HepG2 (cell line): ENCODE results near the gene DYNC2LI1. TPM values are rescaled to one million over a fixed set of nuclear protein-coding genes. Genes with fewer than 3 reads are reported as not detected.

ENCODE experiments used
- ATAC-seq: fragments of 200-7000 bp; cut with Tn5 transposase; 3 replicates; pipeline ENCODE4 v1.9.1; 2020; ENCODE audit warnings: mild to moderate bottlenecking, moderate library complexity
- BruUV-seq: library from RNA; stranded (reverse); fragments of 400-500 nt; replicated peaks from 2 replicates; lab custom pipeline; 2021; lab: Mats Ljungman, UMichigan
- CTCF ChIA-PET: fragments of 300-600 bp; formaldehyde crosslinking; extraction: SDS; loops from one replicate; lab custom pipeline; 2021; ENCODE audit warnings: low total read pairs, inconsistent platforms, low intra/inter-chr PET ratio; lab: Yijun Ruan, JAX
- POLR2A ChIA-PET: fragments of 350-600 bp; sonication (Branson Sonifier 250); formaldehyde crosslinking; loops from one replicate; lab custom pipeline; 2020; ENCODE audit warnings: antibody characterized with exemption, inconsistent platforms; lab: Yijun Ruan, JAX
- DNase-seq: peaks from one replicate; pipeline ENCODE4 v3.0.0-alpha.2; 2015; ENCODE audit warnings: low spot score
- FAIRE-seq: peaks from 3 replicates; lab custom pipeline; 2011; peaks lifted over from hg19 to GRCh38; lab: Jason Lieb, UNC
- H2AFZ ChIP-seq: one replicate; pipeline ENCODE4 v1.6.1; 2011; ENCODE audit warnings: low read length, inconsistent platforms
- H3K27ac ChIP-seq: fragments of 300-600 bp; 3 replicates; pipeline ENCODE4 v1.8.0; 2011; ENCODE audit warnings: mixed run types, mild to moderate bottlenecking, mixed read lengths, low read length, inconsistent platforms; ENCODE audit not compliant: insufficient read depth; ENCODE audit errors: extremely low read length
- H3K27me3 ChIP-seq, 2 experiments: fragments of 200-600 bp in 1 of 2; 2 replicates in 1 of 2; 3 replicates in 1 of 2; pipeline versions ENCODE4 v1.6.0 to v1.8.0; 2011; ENCODE audit warnings: low read length in 2 of 2, mild to moderate bottlenecking in 2 of 2, moderate library complexity in 2 of 2, inconsistent platforms in 1 of 2; ENCODE audit not compliant: insufficient read depth in 2 of 2, control insufficient read depth in 1 of 2
- H3K36me3 ChIP-seq, 2 experiments: fragments of 200-600 bp in 1 of 2; replicated peaks in 1 of 2; 2 replicates in 1 of 2; 3 replicates in 1 of 2; pipeline versions ENCODE4 v1.5.1 to v1.8.0; 2011; ENCODE audit warnings: low read length in 2 of 2, inconsistent platforms in 1 of 2; ENCODE audit not compliant: insufficient read depth in 2 of 2, control insufficient read depth in 1 of 2
- H3K4me1 ChIP-seq: 2 replicates; pipeline ENCODE4 v1.5.1; 2012; ENCODE audit warnings: low read length, inconsistent platforms; ENCODE audit not compliant: insufficient read depth
- H3K4me2 ChIP-seq: 2 replicates; pipeline ENCODE4 v1.6.0; 2011; ENCODE audit warnings: low read depth, low read length, inconsistent platforms
- H3K4me3 ChIP-seq, 3 experiments: fragments of 200-600 bp in 1 of 3; sonication (generic), shearing (Covaris generic) in 1 of 3; replicated peaks in 1 of 3; 2 replicates each; pipeline ENCODE4 v1.5.1; 2011 to 2016; ENCODE audit warnings: low read length in 3 of 3, inconsistent platforms in 2 of 3, low read depth in 2 of 3, mild to moderate bottlenecking in 2 of 3, control low read depth in 1 of 3, mixed read lengths in 1 of 3; ENCODE audit not compliant: insufficient read depth in 1 of 3
- H3K79me2 ChIP-seq: one replicate; pipeline ENCODE4 v1.6.1; 2011; ENCODE audit warnings: low read length, inconsistent platforms; ENCODE audit not compliant: insufficient read depth
- H3K9ac ChIP-seq: 2 replicates; pipeline ENCODE4 v1.6.0; 2011; ENCODE audit warnings: mild to moderate bottlenecking, low read depth, low read length, inconsistent platforms; ENCODE audit not compliant: insufficient read depth
- H3K9me3 ChIP-seq: 2 replicates; pipeline ENCODE4 v1.5.1; 2012; ENCODE audit warnings: mild to moderate bottlenecking, low read length
- H4K20me1 ChIP-seq: 2 replicates; pipeline ENCODE4 v1.6.0; 2011; ENCODE audit warnings: inconsistent platforms, mild to moderate bottlenecking, low read length, moderate library complexity; ENCODE audit not compliant: insufficient read depth
- GPN1 ChIP-seq: sonication (generic); formaldehyde crosslinking; IDR thresholded peaks from 2 replicates; pipeline ENCODE4 v1.5.1; 2020; ENCODE audit warnings: missing genetic modification reagents, borderline replicate concordance
- JUNB ChIP-seq: sonication (generic); formaldehyde crosslinking; IDR thresholded peaks from 2 replicates; pipeline ENCODE4 v1.8.0; 2022; ENCODE audit warnings: missing genetic modification reagents, mild to moderate bottlenecking, borderline replicate concordance
- PHB2 ChIP-seq: fragments of 450-650 bp; IDR thresholded peaks from 2 replicates; pipeline ENCODE4 v1.6.1; 2018; ENCODE audit not compliant: partially characterized antibody
- TAF15 ChIP-seq: fragments of 200-400 bp; formaldehyde crosslinking; IDR thresholded peaks from one replicate; pipeline ENCODE4 v1.6.1; 2018; ENCODE audit warnings: mild to moderate bottlenecking, low read depth, low read length; ENCODE audit not compliant: poor library complexity, severe bottlenecking
- YEATS4 ChIP-seq: sonication (generic); formaldehyde crosslinking; IDR thresholded peaks from 2 replicates; pipeline ENCODE4 v1.4.0; 2020; ENCODE audit warnings: missing genetic modification reagents, borderline replicate concordance
- ZFY ChIP-seq: sonication (generic); formaldehyde crosslinking; IDR thresholded peaks from 2 replicates; pipeline ENCODE4 v1.4.0; 2020; ENCODE audit warnings: missing genetic modification reagents
- ZNF33B ChIP-seq: sonication (generic); formaldehyde crosslinking; IDR thresholded peaks from 2 replicates; pipeline ENCODE4 v1.5.1; 2020; ENCODE audit warnings: mild to moderate bottlenecking, missing genetic modification reagents
- WGBS: methylation state at CpG from one replicate; pipeline ENCODE4 v1.1.6; 2017; ENCODE audit warnings: low lambda C conversion rate; 5-methylcytosine and 5-hydroxymethylcytosine counted together
- in situ Hi-C: cut with HindIII; loops from 2 replicates; pipeline ENCODE4 v1.10.0; 2017; ENCODE audit warnings: low pct_unique_long_range_greater_than_20kb; ENCODE audit not compliant: extremely low pct_ligation_motif_present
- intact Hi-C: fragments of 100-400 bp; cut with micrococcal nuclease; formaldehyde crosslinking; loops from one replicate; pipeline ENCODE4 v1.10.0; 2022; ENCODE audit not compliant: unreplicated experiment
- polyA plus RNA-seq, 8 experiments: library from polyadenylated mRNA; depleted of rRNA in 3 of 8; stranded (reverse) in 7 of 8; unstranded in 1 of 8; fragments of >200 nt; fragmentation: Illumina TruSeq in 4 of 8; extraction: Trizol in 4 of 8; gene quantifications; 2 replicates each; pipeline versions ENCODE4 v1.2.1 to v1.2.3, GENCODE V29; 2011 to 2016; ENCODE audit warnings: low read depth in 4 of 8, missing spikeins in 1 of 8, mixed read lengths in 1 of 8; ENCODE audit not compliant: insufficient read depth in 1 of 8
- total RNA-seq, 5 experiments: library from RNA; depleted of rRNA; stranded (reverse); fragments of >200 nt; fragmentation: Illumina TruSeq; extraction: Trizol; gene quantifications; 2 replicates each; pipeline ENCODE4 v1.2.3, GENCODE V29; 2016; ENCODE audit warnings: low read depth in 1 of 5
- TF ChIP-seq, protein P1 (sequence below): IDR thresholded peaks from 2 replicates; pipeline ENCODE4 v1.6.1; 2016; ENCODE audit warnings: missing biosample characterization, missing genetic modification reagents, low read depth
- TF ChIP-seq, protein P2 (sequence below): sonication (generic); formaldehyde crosslinking; IDR thresholded peaks from 2 replicates; pipeline ENCODE4 v1.5.0; 2020; ENCODE audit warnings: mild to moderate bottlenecking, missing genetic modification reagents
- TF ChIP-seq, protein P3 (sequence below): sonication (generic); formaldehyde crosslinking; IDR thresholded peaks from 2 replicates; pipeline ENCODE4 v1.4.0; 2020; ENCODE audit warnings: missing genetic modification reagents, borderline replicate concordance
- TF ChIP-seq, protein P4 (sequence below): sonication (generic); formaldehyde crosslinking; IDR thresholded peaks from 2 replicates; pipeline ENCODE4 v1.9.0; 2022; ENCODE audit warnings: missing genetic modification reagents, mild to moderate bottlenecking, borderline replicate concordance

Gene DYNC2LI1
- total and polyA plus RNA-seq, 2 of the 13 experiments (the other 11 are each of a cell fraction or from before 2014, with no cell fraction given), result 16.9 to 23.2 TPM

DNA sequence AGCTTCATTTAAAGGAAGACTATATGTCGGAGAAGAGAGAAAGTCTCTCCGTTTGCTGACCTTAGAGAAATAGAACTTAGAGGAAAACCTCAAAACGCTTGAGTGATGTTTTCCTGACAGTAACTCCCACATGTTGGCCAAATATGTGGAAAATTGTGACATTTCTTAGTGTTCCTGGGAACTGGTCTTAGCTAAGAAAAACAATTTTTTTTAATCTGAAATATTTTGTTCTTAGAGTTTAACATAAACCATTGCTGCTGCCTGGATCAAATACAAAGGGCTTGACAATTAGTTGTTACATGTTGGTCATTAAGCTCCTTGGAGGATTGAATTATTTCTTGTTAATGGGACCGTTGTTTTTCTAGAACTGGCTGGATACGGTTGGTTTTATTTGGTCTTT, 16.3 kb downstream of the DYNC2LI1 start (continued):
- TF ChIP-seq TAF15, result no peak
- TF ChIP-seq, protein P1, sequence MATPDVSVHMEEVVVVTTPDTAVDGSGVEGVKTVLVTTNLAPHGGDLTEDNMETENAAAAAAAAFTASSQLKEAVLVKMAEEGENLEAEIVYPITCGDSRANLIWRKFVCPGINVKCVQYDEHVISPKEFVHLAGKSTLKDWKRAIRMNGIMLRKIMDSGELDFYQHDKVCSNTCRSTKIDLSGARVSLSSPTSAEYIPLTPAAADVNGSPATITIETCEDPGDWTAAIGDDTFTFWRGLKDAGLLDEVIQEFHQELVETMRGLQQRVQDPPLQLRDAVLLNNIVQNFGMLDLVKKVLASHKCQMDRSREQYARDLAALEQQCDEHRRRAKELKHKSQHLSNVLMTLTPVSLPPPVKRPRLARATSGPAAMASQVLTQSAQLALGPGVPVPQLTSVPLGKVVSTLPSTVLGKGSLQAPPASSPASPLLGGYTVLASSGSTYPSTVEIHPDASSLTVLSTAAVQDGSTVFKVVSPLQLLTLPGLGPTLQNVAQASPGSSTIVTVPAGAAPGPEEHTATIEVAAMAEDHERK (CRISPR knock-in tag), result no peak
- no peak for TF ChIP-seq JUNB (CRISPR knock-in tag)
- TF ChIP-seq YEATS4 (CRISPR knock-in tag), result no peak
- TF ChIP-seq PHB2, result no peak

DNA sequence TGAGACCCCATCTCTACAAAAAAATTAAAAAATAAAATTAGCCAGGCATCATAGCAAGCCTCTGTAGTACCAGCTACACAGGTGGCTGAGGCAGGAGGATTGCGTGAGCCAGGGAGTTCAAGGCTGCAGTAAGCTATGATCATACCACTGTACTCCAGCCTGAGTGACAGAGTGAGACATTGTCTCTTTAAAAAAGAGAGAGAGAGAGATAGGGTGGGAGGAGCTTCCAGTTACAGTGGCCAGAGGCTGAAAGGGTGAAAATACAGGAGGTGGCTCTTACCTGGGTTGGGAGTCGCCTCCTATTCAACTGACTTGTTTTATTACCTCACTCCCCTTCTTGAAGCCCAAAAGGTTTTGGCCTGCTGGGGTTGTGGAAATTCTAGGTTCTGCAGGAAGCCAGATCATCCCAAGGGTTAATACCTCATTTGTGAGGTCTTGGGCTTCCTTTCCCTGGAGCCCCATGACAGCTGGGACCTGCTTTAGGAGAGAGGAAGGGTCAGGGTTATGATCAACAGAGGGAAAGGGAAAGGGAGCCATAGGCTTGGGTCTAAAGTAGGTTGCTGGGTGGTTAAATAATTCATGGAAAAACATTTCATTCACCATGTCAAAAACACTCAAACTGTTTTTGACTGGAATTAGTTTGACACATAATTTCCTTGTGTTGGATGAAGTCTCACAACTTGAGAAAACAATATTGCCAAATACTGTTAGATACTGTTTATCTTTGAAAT, 17.4 kb downstream of the DYNC2LI1 start:
- Histone ChIP-seq H3K79me2 (no peaks in the 10 kb centered on the region), H3K27me3 (no peaks in the 10 kb centered on the region), H3K4me1 (peaks cover 10% of the 10 kb centered on the region), H3K9me3 (no peaks in the 10 kb centered on the region), H3K36me3 (peaks cover 0 to 2% of the 10 kb centered on the region in 2 experiments; a peak in 2 of 5 replicates), H4K20me1 (no peaks in the 10 kb centered on the region), H3K27ac (no peak overlapping the region), H3K4me2 (no peak overlapping the region), H3K4me3 (no peak overlapping the region), H3K9ac (no peak overlapping the region), H2AFZ (no peak overlapping the region)
- peak; percentile 23 for FAIRE-seq
- DNase-seq, result no peak
- intact Hi-C loops, result no loop called here
- WGBS, result 90% methylated on average over 2 of the region's 2 CpGs
- CTCF ChIA-PET, result no interaction called here
- in situ Hi-C loops, result no loop called here
- POLR2A ChIA-PET, result interaction anchor here (1.4 kb wide), 1 partner anchor 48 kb away, joined by 3 read pairs; the partner anchor contains the start of gene ABCG8
- no TSS peak for BruUV-seq
- peak; percentile 44; the same call in 1 of the 3 replicates for ATAC-seq
- TF ChIP-seq, protein P2, sequence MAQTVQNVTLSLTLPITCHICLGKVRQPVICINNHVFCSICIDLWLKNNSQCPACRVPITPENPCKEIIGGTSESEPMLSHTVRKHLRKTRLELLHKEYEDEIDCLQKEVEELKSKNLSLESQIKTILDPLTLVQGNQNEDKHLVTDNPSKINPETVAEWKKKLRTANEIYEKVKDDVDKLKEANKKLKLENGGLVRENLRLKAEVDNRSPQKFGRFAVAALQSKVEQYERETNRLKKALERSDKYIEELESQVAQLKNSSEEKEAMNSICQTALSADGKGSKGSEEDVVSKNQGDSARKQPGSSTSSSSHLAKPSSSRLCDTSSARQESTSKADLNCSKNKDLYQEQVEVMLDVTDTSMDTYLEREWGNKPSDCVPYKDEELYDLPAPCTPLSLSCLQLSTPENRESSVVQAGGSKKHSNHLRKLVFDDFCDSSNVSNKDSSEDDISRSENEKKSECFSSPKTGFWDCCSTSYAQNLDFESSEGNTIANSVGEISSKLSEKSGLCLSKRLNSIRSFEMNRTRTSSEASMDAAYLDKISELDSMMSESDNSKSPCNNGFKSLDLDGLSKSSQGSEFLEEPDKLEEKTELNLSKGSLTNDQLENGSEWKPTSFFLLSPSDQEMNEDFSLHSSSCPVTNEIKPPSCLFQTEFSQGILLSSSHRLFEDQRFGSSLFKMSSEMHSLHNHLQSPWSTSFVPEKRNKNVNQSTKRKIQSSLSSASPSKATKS (CRISPR knock-in tag), result no peak
- TF ChIP-seq ZNF33B (CRISPR knock-in tag), result no peak
- TF ChIP-seq, protein P3, sequence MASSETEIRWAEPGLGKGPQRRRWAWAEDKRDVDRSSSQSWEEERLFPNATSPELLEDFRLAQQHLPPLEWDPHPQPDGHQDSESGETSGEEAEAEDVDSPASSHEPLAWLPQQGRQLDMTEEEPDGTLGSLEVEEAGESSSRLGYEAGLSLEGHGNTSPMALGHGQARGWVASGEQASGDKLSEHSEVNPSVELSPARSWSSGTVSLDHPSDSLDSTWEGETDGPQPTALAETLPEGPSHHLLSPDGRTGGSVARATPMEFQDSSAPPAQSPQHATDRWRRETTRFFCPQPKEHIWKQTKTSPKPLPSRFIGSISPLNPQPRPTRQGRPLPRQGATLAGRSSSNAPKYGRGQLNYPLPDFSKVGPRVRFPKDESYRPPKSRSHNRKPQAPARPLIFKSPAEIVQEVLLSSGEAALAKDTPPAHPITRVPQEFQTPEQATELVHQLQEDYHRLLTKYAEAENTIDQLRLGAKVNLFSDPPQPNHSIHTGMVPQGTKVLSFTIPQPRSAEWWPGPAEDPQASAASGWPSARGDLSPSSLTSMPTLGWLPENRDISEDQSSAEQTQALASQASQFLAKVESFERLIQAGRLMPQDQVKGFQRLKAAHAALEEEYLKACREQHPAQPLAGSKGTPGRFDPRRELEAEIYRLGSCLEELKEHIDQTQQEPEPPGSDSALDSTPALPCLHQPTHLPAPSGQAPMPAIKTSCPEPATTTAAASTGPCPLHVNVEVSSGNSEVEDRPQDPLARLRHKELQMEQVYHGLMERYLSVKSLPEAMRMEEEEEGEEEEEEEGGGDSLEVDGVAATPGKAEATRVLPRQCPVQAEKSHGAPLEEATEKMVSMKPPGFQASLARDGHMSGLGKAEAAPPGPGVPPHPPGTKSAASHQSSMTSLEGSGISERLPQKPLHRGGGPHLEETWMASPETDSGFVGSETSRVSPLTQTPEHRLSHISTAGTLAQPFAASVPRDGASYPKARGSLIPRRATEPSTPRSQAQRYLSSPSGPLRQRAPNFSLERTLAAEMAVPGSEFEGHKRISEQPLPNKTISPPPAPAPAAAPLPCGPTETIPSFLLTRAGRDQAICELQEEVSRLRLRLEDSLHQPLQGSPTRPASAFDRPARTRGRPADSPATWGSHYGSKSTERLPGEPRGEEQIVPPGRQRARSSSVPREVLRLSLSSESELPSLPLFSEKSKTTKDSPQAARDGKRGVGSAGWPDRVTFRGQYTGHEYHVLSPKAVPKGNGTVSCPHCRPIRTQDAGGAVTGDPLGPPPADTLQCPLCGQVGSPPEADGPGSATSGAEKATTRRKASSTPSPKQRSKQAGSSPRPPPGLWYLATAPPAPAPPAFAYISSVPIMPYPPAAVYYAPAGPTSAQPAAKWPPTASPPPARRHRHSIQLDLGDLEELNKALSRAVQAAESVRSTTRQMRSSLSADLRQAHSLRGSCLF (CRISPR knock-in tag), result no peak
- TF ChIP-seq, protein P4, sequence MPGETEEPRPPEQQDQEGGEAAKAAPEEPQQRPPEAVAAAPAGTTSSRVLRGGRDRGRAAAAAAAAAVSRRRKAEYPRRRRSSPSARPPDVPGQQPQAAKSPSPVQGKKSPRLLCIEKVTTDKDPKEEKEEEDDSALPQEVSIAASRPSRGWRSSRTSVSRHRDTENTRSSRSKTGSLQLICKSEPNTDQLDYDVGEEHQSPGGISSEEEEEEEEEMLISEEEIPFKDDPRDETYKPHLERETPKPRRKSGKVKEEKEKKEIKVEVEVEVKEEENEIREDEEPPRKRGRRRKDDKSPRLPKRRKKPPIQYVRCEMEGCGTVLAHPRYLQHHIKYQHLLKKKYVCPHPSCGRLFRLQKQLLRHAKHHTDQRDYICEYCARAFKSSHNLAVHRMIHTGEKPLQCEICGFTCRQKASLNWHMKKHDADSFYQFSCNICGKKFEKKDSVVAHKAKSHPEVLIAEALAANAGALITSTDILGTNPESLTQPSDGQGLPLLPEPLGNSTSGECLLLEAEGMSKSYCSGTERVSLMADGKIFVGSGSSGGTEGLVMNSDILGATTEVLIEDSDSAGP (CRISPR knock-in tag), result peak; percentile 80
- TF ChIP-seq GPN1 (CRISPR knock-in tag), result no peak
- TF ChIP-seq ZFY, result no peak
